Spleen (tissue), 7 donors: ENCODE measurements around the gene SASH1.

Experiments used
- POLR2A ChIP-seq, 3 donors: fragments of 450-650 bp; IDR thresholded peaks; one replicate each; pipeline ENCODE4 v1.5.1; 2017; ENCODE audit warnings: antibody characterized with exemption in 3 of 3, mild to moderate bottlenecking in 1 of 3
- TF ChIP-seq, protein P1 (sequence below), 11 experiments: fragments of 200-600 bp in 7 of 11; fragments of 450-650 bp in 4 of 11; sonication (generic) in 4 of 11; IDR thresholded peaks in 8 of 11; conservative IDR thresholded peaks in 3 of 11; 1 replicate in 7 of 11; 2 replicates in 4 of 11; pipeline versions ENCODE4 v1.4.0 to v1.8.0; 2016 to 2021; ENCODE audit warnings: antibody characterized with exemption in 11 of 11, inconsistent platforms in 4 of 11, mild to moderate bottlenecking in 1 of 11
- donor health status: DM: no; HTN: no; CAD: no; lungs with moderate emphysema.
- donor health status: DM: no; HTN: no; CAD: no.
- donor health status: DM: no; HTN: no; CAD: no.

DNA sequence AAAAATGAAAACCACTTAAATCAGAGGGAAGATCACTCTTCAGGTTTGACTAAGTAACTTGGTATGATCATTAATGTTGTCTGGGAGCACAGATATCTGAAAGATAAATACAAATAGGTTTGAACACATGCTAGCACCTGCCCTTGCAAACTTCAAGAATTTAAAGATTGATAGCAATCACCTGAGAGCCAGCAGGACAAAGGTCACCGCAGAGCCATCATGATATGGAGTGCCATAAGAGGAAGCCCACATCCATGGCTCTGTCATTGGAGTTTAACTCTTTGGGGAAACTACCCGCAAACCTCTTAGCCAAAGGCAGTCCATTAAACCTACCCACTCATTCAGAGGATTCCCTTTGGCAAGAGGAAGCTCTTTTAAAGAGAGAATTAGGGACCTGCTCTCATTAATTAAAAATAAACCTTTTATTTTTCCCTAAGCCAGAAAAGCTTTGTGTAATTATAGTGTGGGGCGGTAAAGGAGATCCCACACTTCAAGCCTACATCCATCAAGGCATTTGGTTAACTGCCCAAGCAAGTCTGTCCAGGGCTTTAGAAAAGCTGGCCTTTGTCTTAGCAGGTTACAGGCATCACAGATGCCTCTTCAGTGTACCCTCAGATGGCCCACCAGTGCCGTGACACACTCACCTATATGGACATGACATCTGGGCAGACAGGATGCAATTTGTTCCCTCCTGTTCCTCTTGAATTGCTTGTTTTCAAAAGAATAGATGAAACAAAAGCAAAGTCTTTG lies 73.0 kb downstream of the SASH1 start:
- TF ChIP-seq, protein P1, sequence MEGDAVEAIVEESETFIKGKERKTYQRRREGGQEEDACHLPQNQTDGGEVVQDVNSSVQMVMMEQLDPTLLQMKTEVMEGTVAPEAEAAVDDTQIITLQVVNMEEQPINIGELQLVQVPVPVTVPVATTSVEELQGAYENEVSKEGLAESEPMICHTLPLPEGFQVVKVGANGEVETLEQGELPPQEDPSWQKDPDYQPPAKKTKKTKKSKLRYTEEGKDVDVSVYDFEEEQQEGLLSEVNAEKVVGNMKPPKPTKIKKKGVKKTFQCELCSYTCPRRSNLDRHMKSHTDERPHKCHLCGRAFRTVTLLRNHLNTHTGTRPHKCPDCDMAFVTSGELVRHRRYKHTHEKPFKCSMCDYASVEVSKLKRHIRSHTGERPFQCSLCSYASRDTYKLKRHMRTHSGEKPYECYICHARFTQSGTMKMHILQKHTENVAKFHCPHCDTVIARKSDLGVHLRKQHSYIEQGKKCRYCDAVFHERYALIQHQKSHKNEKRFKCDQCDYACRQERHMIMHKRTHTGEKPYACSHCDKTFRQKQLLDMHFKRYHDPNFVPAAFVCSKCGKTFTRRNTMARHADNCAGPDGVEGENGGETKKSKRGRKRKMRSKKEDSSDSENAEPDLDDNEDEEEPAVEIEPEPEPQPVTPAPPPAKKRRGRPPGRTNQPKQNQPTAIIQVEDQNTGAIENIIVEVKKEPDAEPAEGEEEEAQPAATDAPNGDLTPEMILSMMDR (IDR thresholded peaks at IDR 0.05 in 8 of 11, conservative IDR thresholded peaks at IDR 0.05 in 3 of 11), result no peak
- no peak for TF ChIP-seq POLR2A (IDR thresholded peaks at IDR 0.05)
